Omental fat pad (tissue), 4 donors: ENCODE results near the gene DGKZ. TPM values are rescaled to one million over a fixed set of nuclear protein-coding genes. Genes with fewer than 3 reads are reported as not detected.

ENCODE experiments used
- ATAC-seq: fragments of 150-250 bp; one replicate; pipeline ENCODE4 v1.9.1; 2016; ENCODE audit warnings: mild to moderate bottlenecking, moderate library complexity; ENCODE audit not compliant: low FRiP score
- DNase-seq: peaks from one replicate; pipeline ENCODE4 v3.0.0-alpha.2; 2019; ENCODE audit warnings: low spot score
- total RNA-seq, 4 donors: library from RNA; depleted of rRNA; stranded (reverse); fragments of >200 nt; gene quantifications; one replicate each; pipeline ENCODE4 v1.1.0, GENCODE V29; 2016
- TF ChIP-seq, protein P1 (sequence below), 3 donors: fragments of 450-650 bp; IDR thresholded peaks; one replicate each; pipeline ENCODE4 v1.5.1; 2016 to 2017; ENCODE audit warnings: antibody characterized with exemption in 3 of 3, mild to moderate bottlenecking in 3 of 3, moderate library complexity in 2 of 3

Gene DGKZ
- total RNA-seq, 4 donors from 2014 or later: 29.2 to 79.4 (median 63.3) TPM

DNA sequence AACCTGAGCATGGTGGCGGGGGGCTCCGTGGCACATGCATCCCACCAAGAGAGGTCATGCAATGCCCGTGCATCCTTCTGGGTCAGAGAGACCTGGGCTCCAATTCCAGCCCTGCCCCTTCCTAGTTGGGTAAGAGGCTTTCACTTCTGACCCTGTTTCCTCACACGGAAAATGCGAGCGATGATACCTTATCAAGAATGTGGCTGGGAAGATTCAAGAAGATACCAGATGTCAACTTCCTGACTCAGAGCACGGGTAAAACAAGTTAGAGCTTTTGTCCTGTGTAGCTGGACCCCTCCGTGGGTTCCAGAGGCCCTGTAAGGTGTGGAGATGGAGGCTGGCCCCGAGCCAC is 8.7 kb upstream of the DGKZ start:
- DNase-seq (no peak), ATAC-seq (no peak)
- TF ChIP-seq, protein P1, sequence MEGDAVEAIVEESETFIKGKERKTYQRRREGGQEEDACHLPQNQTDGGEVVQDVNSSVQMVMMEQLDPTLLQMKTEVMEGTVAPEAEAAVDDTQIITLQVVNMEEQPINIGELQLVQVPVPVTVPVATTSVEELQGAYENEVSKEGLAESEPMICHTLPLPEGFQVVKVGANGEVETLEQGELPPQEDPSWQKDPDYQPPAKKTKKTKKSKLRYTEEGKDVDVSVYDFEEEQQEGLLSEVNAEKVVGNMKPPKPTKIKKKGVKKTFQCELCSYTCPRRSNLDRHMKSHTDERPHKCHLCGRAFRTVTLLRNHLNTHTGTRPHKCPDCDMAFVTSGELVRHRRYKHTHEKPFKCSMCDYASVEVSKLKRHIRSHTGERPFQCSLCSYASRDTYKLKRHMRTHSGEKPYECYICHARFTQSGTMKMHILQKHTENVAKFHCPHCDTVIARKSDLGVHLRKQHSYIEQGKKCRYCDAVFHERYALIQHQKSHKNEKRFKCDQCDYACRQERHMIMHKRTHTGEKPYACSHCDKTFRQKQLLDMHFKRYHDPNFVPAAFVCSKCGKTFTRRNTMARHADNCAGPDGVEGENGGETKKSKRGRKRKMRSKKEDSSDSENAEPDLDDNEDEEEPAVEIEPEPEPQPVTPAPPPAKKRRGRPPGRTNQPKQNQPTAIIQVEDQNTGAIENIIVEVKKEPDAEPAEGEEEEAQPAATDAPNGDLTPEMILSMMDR (IDR thresholded peaks at IDR 0.05): no peak

DNA sequence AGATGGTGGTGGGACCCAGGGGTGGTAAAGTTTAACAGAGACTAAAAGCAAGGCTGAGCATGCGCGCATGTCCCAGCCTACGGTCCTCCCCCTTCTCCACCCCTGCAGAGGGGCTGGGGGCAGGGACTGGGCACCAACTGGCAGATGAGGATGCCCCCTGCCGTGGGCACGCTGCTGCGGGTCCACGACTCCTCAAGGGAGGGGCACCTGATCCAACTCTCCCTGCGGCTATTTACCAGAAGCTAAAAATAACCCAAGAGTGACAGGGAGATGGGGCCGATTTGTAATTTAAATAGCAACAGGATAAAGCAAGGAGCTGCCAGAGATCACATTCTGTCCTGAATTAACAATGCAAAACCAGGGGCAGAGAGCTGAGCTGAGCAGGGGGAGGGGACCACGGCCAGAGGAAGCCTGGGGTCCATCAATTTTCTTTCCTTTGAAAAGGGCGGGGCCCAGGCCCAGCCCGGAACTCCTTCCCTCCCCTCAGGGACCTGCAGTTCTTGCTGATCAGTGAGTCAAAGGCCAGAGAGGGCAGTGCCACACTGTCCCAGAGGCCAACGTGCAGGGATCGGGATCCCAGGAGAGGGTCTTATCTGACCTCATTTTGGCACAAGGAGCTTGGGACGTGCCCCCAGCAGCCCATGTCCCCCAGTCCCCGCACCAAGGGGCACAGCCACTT is 8.1 kb upstream of the DGKZ start:
- ATAC-seq (no peak), DNase-seq (no peak)
- TF ChIP-seq, protein P1 (IDR thresholded peaks at IDR 0.05): no peak

DNA sequence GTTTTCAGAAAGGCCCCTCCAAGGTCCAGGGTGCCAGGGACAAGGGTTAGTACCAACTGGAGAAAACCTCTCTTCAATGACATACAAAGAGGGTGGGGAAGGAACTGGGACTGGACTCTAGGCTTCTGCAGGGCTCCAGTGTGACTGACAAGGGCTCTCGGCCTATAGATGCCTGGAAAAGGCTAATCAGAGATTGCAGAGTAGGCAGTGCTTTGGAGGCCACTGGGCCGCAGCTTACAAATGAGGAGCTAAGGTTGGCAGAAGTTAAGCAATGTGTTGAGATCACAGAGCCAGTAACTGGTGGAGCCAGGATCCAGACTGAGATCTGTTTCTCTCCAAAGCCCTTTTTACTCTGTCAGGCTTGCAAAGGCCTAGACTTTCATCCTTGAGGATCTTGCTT is 7.4 kb upstream of the DGKZ start:
- TF ChIP-seq, protein P1 (IDR thresholded peaks at IDR 0.05): no peak
- ATAC-seq (peak; percentile 29), DNase-seq (no peak)

DNA sequence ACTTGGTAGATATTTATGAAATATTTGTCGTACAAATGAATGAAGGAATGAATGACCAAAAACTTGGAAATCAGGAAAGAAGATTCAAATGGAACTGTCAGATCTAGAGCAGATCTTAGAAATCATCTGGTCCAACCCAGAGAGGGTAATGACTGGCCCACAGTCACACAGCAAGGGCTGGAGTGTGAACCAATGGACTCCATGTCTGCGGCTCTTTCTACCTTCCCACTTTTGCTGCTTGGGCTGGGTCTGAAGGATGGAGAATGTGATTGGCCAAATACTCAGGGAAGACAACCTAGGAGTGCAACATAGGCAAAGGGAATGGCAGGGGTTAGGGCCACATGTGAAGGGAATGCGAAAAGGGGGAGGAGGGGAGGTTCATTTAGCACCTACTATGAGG is 5.8 kb upstream of the DGKZ start:
- ATAC-seq: no peak
- no peak for DNase-seq
- TF ChIP-seq, protein P1 (IDR thresholded peaks at IDR 0.05): no peak

DNA sequence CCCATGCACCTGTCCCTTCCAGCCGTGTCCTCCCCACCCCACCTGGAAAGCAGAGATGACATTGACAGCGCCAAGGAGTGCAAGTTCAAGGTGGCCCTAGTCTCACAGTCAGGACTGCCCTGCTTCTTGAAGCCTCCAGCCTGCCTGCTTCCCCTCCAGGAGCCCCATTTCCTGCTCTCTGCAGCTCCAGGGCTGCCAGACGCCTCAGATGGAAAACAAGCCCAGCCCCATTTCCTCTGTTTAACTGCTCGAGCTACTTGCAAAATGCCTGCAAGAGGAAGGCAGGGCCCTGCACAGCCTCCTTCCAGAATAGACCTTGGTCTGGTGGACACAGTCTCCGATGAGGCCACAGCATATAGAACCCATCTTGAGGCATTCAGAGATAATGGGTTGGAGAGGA is 5.0 kb upstream of the DGKZ start:
- TF ChIP-seq, protein P1 (IDR thresholded peaks at IDR 0.05): no peak
- ATAC-seq (no peak), DNase-seq (no peak)

DNA sequence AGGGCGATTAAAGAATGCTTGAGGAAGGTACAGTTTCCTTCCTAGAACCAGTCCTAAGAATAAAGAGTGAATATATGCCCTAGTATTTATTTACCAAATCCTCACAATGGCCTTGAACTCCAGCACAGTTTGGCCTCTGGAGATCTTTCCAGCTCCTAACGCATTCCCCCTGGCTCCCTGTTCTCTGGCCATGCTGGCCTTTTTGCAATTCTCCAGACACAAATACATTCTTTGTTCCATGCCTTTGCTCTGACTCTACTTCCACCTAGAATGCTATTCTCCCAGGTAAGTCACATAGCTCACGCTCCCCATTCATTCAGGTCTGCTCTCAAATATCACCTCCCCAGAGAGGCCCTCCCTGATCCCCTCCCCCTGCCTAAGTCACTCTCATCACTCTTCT is 3.7 kb upstream of the DGKZ start:
- TF ChIP-seq, protein P1 (IDR thresholded peaks at IDR 0.05): no peak
- no peak for DNase-seq
- no peak for ATAC-seq

DNA sequence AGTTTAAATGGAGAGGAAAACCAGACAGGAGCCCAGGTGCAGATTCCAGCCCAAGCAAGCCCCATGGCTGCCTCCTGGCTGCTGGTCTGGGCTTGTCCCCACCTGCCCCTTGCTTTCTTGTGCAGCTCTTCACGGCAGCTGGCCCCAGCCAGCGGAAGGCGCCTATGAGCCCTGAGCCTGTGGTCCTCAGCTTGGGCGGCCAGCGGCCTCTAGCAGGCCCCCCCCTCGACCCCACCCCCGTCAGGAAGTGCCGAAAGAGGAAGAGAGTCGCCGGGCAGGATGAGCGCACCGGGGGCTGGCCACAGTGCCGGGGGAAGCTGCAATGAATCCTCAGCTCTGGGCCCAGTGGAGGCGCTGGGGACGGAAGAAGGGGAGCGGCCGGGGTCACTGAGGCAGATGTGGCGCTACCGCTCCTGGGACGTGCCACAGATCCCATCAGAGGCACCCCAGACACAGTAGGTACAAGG is 2.1 kb upstream of the DGKZ start:
- DNase-seq (no peak), ATAC-seq (no peak)
- TF ChIP-seq, protein P1 (IDR thresholded peaks at IDR 0.05): no peak
